Uterus (tissue), 4 donors: ENCODE data around the gene ZNF581. TPM values are rescaled to one million over a fixed set of nuclear protein-coding genes. Genes with fewer than 3 reads are reported as not detected.

Experiments
- DNase-seq, 2 donors: peaks; one replicate each; pipeline ENCODE4 v3.0.0-alpha.2; 2019 to 2020
- H3K27ac ChIP-seq, 2 donors: fragments of 200-600 bp; sonication (generic); 1 replicate in 1 of 2; 2 replicates in 1 of 2; pipeline ENCODE4 v1.5.1; 2016 to 2018
- H3K27me3 ChIP-seq, 2 donors: fragments of 200-600 bp; sonication (generic); one replicate each; pipeline ENCODE4 v1.5.1; 2018 to 2019; ENCODE audit warnings: control low read depth in 1 of 2
- H3K36me3 ChIP-seq, 2 donors: fragments of 200-600 bp; sonication (generic); one replicate each; pipeline ENCODE4 v1.5.1; 2019; ENCODE audit warnings: control low read depth in 1 of 2
- H3K4me1 ChIP-seq, 2 donors: fragments of 200-600 bp; sonication (generic); one replicate each; pipeline ENCODE4 v1.5.1; 2018 to 2019; ENCODE audit warnings: control low read depth in 1 of 2
- H3K4me3 ChIP-seq, 2 donors: fragments of 200-600 bp; sonication (generic); 1 replicate in 1 of 2; 2 replicates in 1 of 2; pipeline ENCODE4 v1.5.1; 2018 to 2019; ENCODE audit warnings: mild to moderate bottlenecking in 1 of 2
- H3K9me3 ChIP-seq, 2 donors: fragments of 200-600 bp; sonication (generic); one replicate each; pipeline ENCODE4 v1.5.1; 2019; ENCODE audit warnings: control low read depth in 1 of 2
- POLR2A ChIP-seq, 2 donors: fragments of 450-650 bp; IDR thresholded peaks; one replicate each; pipeline ENCODE4 v1.6.1; 2016; ENCODE audit warnings: antibody characterized with exemption in 2 of 2, mild to moderate bottlenecking in 1 of 2, moderate library complexity in 1 of 2
- intact Hi-C: fragments of 100-400 bp; cut with DNase I; formaldehyde crosslinking; loops from one replicate; pipeline ENCODE4 v1.15.1; 2023; ENCODE audit warnings: low total_unique reads
- total RNA-seq, 4 donors: library from RNA; depleted of rRNA in 3 of 4; stranded (reverse); fragments of >200 nt in 3 of 4; gene quantifications; one replicate each; pipeline versions ENCODE4 v1.1.0 to v1.2.4, GENCODE V29; 2014 to 2023
- TF ChIP-seq, protein P1 (sequence below), 4 experiments: fragments of 200-600 bp in 2 of 4; fragments of 450-650 bp in 2 of 4; sonication (generic) in 2 of 4; IDR thresholded peaks; one replicate each; pipeline ENCODE4 v1.5.1; 2016 to 2019; ENCODE audit warnings: antibody characterized with exemption in 4 of 4, mild to moderate bottlenecking in 2 of 4, moderate library complexity in 1 of 4
- donor health status: DM: yes; HTN: yes; CAD: no.

Gene ZNF581
- total RNA-seq, 4 donors from 2014 or later, result 2.8 to 30.3 (median 12.8) TPM

DNA sequence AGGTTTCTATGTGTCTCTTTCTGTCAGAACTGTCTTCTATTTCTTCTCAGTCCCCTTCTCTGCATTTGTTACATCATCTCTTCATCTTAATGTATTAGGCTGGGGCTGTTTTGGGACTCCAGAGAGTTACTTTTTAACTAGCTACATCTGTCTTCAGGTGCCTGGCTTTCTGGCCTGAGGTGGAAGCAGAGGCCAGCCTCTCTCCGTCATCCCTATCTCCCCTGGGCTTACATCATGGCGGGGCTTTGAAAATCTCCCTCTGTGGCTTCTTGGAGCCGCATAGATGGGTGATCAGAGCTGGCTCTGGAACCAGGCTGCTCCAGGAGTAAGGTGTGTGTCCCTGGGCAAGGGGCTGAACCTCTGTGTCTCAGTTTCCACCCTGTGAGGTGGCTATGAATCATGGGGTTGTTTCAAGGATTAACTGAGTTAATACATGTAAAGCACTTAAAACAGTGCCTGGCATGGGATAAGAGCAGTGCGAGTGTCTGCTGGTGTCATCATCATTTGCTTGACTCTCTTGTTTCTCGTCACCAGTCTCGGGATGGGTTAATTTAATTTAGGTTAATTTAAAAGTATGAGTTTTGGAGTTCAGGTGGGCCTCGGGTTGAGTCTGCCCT, 33.5 kb downstream of the ZNF581 start:
- Histone ChIP-seq H3K27me3 (no peaks in the 10 kb centered on the region), H3K4me3 (no peak overlapping the region), H3K36me3 (no peaks in the 10 kb centered on the region), H3K27ac (no peak overlapping the region), H3K4me1 (peaks cover 7 to 21% of the 10 kb centered on the region in 2 donors), H3K9me3 (no peaks in the 10 kb centered on the region)
- DNase-seq, result no peak
- no peak for TF ChIP-seq POLR2A (IDR thresholded peaks at IDR 0.05)
- TF ChIP-seq, protein P1, sequence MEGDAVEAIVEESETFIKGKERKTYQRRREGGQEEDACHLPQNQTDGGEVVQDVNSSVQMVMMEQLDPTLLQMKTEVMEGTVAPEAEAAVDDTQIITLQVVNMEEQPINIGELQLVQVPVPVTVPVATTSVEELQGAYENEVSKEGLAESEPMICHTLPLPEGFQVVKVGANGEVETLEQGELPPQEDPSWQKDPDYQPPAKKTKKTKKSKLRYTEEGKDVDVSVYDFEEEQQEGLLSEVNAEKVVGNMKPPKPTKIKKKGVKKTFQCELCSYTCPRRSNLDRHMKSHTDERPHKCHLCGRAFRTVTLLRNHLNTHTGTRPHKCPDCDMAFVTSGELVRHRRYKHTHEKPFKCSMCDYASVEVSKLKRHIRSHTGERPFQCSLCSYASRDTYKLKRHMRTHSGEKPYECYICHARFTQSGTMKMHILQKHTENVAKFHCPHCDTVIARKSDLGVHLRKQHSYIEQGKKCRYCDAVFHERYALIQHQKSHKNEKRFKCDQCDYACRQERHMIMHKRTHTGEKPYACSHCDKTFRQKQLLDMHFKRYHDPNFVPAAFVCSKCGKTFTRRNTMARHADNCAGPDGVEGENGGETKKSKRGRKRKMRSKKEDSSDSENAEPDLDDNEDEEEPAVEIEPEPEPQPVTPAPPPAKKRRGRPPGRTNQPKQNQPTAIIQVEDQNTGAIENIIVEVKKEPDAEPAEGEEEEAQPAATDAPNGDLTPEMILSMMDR (IDR thresholded peaks at IDR 0.05), result no peak
- intact Hi-C loops, result no loop called here

DNA sequence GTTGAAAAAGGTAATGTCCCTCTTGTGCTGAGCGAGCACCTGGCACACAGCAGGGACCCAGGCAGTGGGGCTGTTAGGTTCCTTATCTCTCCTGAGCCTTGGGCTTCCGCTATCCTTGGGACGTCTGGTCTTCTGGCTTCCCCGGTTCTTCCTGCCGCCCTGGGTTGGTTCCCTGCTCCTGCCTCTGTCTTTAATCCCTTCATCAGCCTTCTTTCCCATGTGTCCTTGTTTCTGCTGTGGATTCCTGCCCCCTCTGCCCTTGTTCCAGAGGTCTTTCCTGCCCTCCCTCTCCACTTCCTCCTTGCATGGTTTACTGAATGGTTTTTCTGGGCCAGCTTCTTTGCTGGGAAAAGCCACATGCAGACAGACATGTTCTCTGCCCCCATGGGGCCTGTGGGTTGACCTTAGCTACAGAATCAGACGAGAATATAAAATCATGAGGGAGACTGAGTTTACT, 34.2 kb downstream of the ZNF581 start:
- Histone ChIP-seq H3K36me3 (no peaks in the 10 kb centered on the region), H3K4me1 (peaks cover 7 to 21% of the 10 kb centered on the region in 2 donors)

DNA sequence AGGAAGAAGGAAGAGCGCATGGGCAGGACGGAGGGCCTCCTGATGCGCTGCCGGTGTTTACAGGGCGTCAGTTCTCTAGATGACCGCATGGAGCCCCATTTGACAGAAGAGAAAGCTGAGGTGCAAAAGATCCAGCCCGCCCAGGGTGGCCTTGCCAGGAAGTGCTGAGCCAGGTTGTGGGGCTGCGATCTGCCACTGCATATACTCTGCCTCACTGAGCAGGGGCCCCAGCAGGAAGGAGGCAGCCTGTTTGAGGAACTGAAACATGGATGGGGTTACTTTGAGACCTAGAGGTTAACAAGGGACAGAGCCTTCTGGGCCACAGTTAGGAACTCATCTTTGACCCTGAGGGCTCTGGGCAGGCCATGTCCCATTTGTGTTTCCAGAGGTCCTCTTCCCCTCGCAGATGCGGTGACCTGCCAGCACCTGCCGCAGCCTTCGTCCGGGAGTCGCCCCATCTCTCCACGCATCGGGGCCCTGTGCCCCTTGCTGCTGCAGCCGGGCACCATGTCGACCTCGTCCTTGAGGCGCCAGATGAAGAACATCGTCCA, 34.7 kb downstream of the ZNF581 start:
- TF ChIP-seq, protein P1 (IDR thresholded peaks at IDR 0.05), result no peak
- no peak for TF ChIP-seq POLR2A (IDR thresholded peaks at IDR 0.05)
- Histone ChIP-seq H3K4me3 (no peak overlapping the region), H3K36me3 (no peaks in the 10 kb centered on the region), H3K27ac (no peak overlapping the region), H3K27me3 (no peaks in the 10 kb centered on the region), H3K9me3 (no peaks in the 10 kb centered on the region), H3K4me1 (peaks cover 7 to 21% of the 10 kb centered on the region in 2 donors)
- intact Hi-C loops, result no loop called here
- DNase-seq, result no peak

More for the DNA sequence above, 34.2 kb downstream of the ZNF581 start:
- H3K27me3 ChIP-seq, result no peaks in the 10 kb centered on the region
- H3K4me3 ChIP-seq, result no peak overlapping the region
- no peak for DNase-seq
- TF ChIP-seq POLR2A (IDR thresholded peaks at IDR 0.05), result no peak
- TF ChIP-seq, protein P1 (IDR thresholded peaks at IDR 0.05), result no peak
- no peaks in the 10 kb centered on the region for H3K9me3 ChIP-seq
- H3K27ac ChIP-seq, result no peak overlapping the region
- intact Hi-C loops, result no loop called here

DNA sequence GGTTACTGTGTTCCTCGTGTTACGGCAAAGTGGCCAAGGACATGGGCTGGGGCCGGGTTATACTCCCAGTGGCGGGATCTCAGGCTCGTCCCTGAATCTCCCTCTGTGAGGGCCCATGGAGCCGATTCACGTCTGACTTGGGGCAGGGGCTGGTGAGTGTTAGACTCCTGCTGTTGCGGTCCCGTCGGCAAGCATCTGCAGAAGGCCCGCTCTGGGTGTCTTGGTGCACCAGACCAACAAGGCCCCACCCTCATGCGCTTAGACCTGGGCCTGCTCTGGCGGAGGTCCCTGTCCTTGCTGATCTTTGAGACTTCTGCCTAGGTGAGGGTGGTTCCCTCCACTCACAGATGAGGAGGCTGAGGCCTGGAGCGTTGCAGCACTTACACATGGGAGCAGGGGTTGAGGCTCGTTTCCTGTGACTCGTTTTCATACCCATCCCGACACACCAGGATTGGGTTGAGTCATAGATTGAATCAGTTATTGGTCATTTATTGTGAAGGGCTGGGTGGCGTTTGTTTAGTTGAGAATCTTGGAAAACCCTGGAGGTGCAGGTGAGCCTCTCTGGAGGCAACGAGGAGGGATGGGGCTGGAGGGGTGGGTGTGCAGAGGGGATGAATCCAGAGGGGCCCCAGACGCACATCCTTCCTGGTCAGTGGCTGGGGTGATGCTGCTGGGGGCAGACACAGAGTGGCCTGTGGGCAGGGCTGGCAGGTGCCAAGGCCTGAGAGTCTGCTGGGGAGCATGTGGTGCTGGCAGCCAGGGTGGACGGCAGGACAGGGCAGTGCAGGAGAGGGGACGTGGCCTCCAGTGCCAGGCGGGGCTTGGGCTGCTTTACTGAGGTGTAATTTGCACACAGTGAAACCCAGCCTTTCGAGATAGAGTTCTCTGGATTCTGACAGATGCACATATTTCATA, 36.2 kb downstream of the ZNF581 start:
- intact Hi-C loops, result no loop called here
- no peak for DNase-seq
- H3K9me3 ChIP-seq, result no peaks in the 10 kb centered on the region
- no peak overlapping the region for H3K27ac ChIP-seq
- no peaks in the 10 kb centered on the region for H3K36me3 ChIP-seq
- peaks cover 7 to 15% of the 10 kb centered on the region in 2 donors for H3K4me1 ChIP-seq
- TF ChIP-seq, protein P1 (IDR thresholded peaks at IDR 0.05), result no peak
- TF ChIP-seq POLR2A (IDR thresholded peaks at IDR 0.05), result no peak
- H3K27me3 ChIP-seq, result no peaks in the 10 kb centered on the region
- no peak overlapping the region for H3K4me3 ChIP-seq
